T-cell (primary cell): ENCODE data around the gene MYO3A. TPM values are rescaled to one million over a fixed set of nuclear protein-coding genes. Genes with fewer than 3 reads are reported as not detected.

ENCODE experiments used
- ATAC-seq, 4 experiments: fragments of 200-7000 bp in 3 of 4; fragments of 150-1000 bp in 1 of 4; cut with Tn5 transposase; replicated peaks in 1 of 4; 1 replicate in 3 of 4; 2 replicates in 1 of 4; pipeline ENCODE4 v1.10.0; 2021; ENCODE audit warnings: moderate library complexity in 3 of 4, mild to moderate bottlenecking in 2 of 4, moderate number of reproducible peaks in 1 of 4
- CTCF ChIA-PET, 2 donors: fragments of 300-600 bp; sonication (Branson Sonifier 250); formaldehyde crosslinking; loops; one replicate each; lab custom pipeline; 2022; ENCODE audit warnings: antibody characterized with exemption in 2 of 2; lab: Charles Lee
- POLR2A ChIA-PET, 2 donors: fragments of 300-600 bp; sonication (Branson Sonifier 250); formaldehyde crosslinking; loops; one replicate each; lab custom pipeline; 2022; ENCODE audit warnings: antibody characterized with exemption in 2 of 2; lab: Charles Lee
- DNase-seq, 35 experiments: peaks; one replicate each; pipeline versions ENCODE4 v3.0.0 to v3.0.0-alpha.2; 2013 to 2023
- H3K27ac ChIP-seq: one replicate; pipeline ENCODE4 v1.5.1; 2013; ENCODE audit warnings: low read length
- H3K27me3 ChIP-seq, 2 experiments: replicated peaks in 1 of 2; 1 replicate in 1 of 2; 2 replicates in 1 of 2; pipeline versions ENCODE4 v1.6.1 to v1.7.0; 2013; ENCODE audit warnings: low read length in 1 of 2, mixed read lengths in 1 of 2; ENCODE audit not compliant: control insufficient read depth in 2 of 2, insufficient read depth in 2 of 2; ENCODE audit errors: extremely low read depth in 1 of 2
- H3K36me3 ChIP-seq, 2 donors: 1 replicate in 1 of 2; 2 replicates in 1 of 2; pipeline versions ENCODE4 v1.6.1 to v1.7.0; 2013; ENCODE audit warnings: low read length in 1 of 2; ENCODE audit not compliant: control insufficient read depth in 2 of 2, insufficient read depth in 1 of 2; ENCODE audit errors: extremely low read depth in 1 of 2
- H3K4me1 ChIP-seq, 2 experiments: 1 replicate in 1 of 2; 2 replicates in 1 of 2; pipeline versions ENCODE4 v1.6.1 to v1.7.0; 2013; ENCODE audit warnings: low read length in 2 of 2, mixed read lengths in 1 of 2; ENCODE audit not compliant: insufficient read depth in 2 of 2, control insufficient read depth in 1 of 2; ENCODE audit errors: extremely low read depth in 1 of 2
- H3K4me3 ChIP-seq, 2 donors: 1 replicate in 1 of 2; 2 replicates in 1 of 2; pipeline versions ENCODE4 v1.5.1 to v1.7.0; 2013; ENCODE audit warnings: mild to moderate bottlenecking in 2 of 2, low read length in 1 of 2, moderate library complexity in 1 of 2; ENCODE audit not compliant: control insufficient read depth in 1 of 2; ENCODE audit errors: extremely low read depth in 1 of 2
- H3K9me3 ChIP-seq: 2 replicates; pipeline ENCODE4 v1.7.0; 2013
- H3K27ac Mint-ChIP-seq, 2 donors: one replicate each; pipeline ENCODE4 v1.8.0; 2020 to 2021; ENCODE audit warnings: mild to moderate bottlenecking in 2 of 2, mixed read lengths in 2 of 2
- H3K27me3 Mint-ChIP-seq, 2 donors: one replicate each; pipeline ENCODE4 v1.8.0; 2021 to 2022; ENCODE audit warnings: mixed read lengths in 2 of 2
- H3K36me3 Mint-ChIP-seq: one replicate; pipeline ENCODE4 v1.8.0; 2021; ENCODE audit warnings: mixed read lengths
- H3K4me1 Mint-ChIP-seq, 3 donors: one replicate each; pipeline ENCODE4 v1.8.0; 2020 to 2022; ENCODE audit warnings: mixed read lengths in 3 of 3, mild to moderate bottlenecking in 1 of 3
- H3K4me3 Mint-ChIP-seq, 3 donors: one replicate each; pipeline ENCODE4 v1.8.0; 2020 to 2022; ENCODE audit warnings: mild to moderate bottlenecking in 3 of 3, mixed read lengths in 3 of 3, moderate library complexity in 3 of 3
- H3K9me3 Mint-ChIP-seq, 3 donors: one replicate each; pipeline ENCODE4 v1.8.0; 2020 to 2022; ENCODE audit warnings: mixed read lengths in 3 of 3
- WGBS: methylation state at CpG from one replicate; pipeline ENCODE4 v1.1.5; 2013; ENCODE audit warnings: missing lambda C conversion rate; ENCODE audit not compliant: insufficient coverage; 5-methylcytosine and 5-hydroxymethylcytosine counted together
- total RNA-seq, 35 experiments: library from RNA in 6 of 35; stranded (reverse) in 6 of 35; fragments of 120-200 nt in 1 of 35; gene quantifications; one replicate each; pipeline versions ENCODE4 v1.2.1 to v1.2.4 and lab custom pipeline; 2013 to 2026

MYO3A gene
- total RNA-seq, 5 donors from 2014 or later (not counting 1 experiment from before 2014, with no cell fraction given): 0.16 to 0.46 TPM; not detected in 3

GRCh38 chr10:26112532-26112931 lies 178.5 kb downstream of the MYO3A start:
- WGBS: 39% methylated on average over 2 of the region's 3 CpGs

GRCh38 chr10:26138613-26139012 lies 204.6 kb downstream of the MYO3A start:
- Mint-ChIP-seq H3K4me1 (no peaks in the 10 kb centered on the region), H3K27ac (no peak overlapping the region), H3K27me3 (peaks cover 10 to 14% of the 10 kb centered on the region in 2 donors), H3K4me3 (no peak overlapping the region), H3K9me3 (peaks cover 3 to 10% (median 6%) of the 10 kb centered on the region in 3 donors), H3K36me3 (no peaks in the 10 kb centered on the region)
- WGBS: 56% methylated on average over 1 of the region's 3 CpGs
- no peak overlapping the region for H3K4me3 ChIP-seq
- POLR2A ChIA-PET: no interaction called here
- peaks cover 0 to 8% of the 10 kb centered on the region in 2 experiments for H3K27me3 ChIP-seq
- DNase-seq: no peak
- ATAC-seq: no peak
- no peaks in the 10 kb centered on the region for H3K9me3 ChIP-seq
- H3K36me3 ChIP-seq: no peaks in the 10 kb centered on the region
- CTCF ChIA-PET: no interaction called here
- no peaks in the 10 kb centered on the region for H3K4me1 ChIP-seq
- no peak overlapping the region for H3K27ac ChIP-seq

More at GRCh38 chr10:26112532-26112931, 178.5 kb downstream of the MYO3A start:
- Mint-ChIP-seq H3K36me3 (no peaks in the 10 kb centered on the region), H3K27me3 (peaks cover 6 to 21% of the 10 kb centered on the region in 2 donors), H3K4me3 (no peak overlapping the region), H3K4me1 (no peaks in the 10 kb centered on the region), H3K27ac (no peak overlapping the region), H3K9me3 (peaks cover 0 to 3% (median 0%) of the 10 kb centered on the region in 3 donors)
- ATAC-seq (no peak), DNase-seq (no peak)
- Histone ChIP-seq H3K4me1 (no peaks in the 10 kb centered on the region), H3K4me3 (no peak overlapping the region), H3K27me3 (no peaks in the 10 kb centered on the region), H3K36me3 (no peaks in the 10 kb centered on the region), H3K9me3 (no peaks in the 10 kb centered on the region), H3K27ac (no peak overlapping the region)
- ChIA-PET CTCF (no interaction called here), POLR2A (no interaction called here)

GRCh38 chr10:26156019-26156418 lies 222.0 kb downstream of the MYO3A start:
- Mint-ChIP-seq H3K4me1 (no peaks in the 10 kb centered on the region), H3K27me3 (peaks cover 12 to 22% of the 10 kb centered on the region in 2 donors), H3K4me3 (no peak overlapping the region), H3K9me3 (peaks cover 0 to 4% (median 0%) of the 10 kb centered on the region in 3 donors), H3K27ac (no peak overlapping the region), H3K36me3 (no peaks in the 10 kb centered on the region)
- ATAC-seq: no peak
- no peak overlapping the region for H3K27ac ChIP-seq
- H3K4me3 ChIP-seq: no peak overlapping the region
- H3K27me3 ChIP-seq: peaks cover 0 to 2% of the 10 kb centered on the region in 2 experiments
- H3K4me1 ChIP-seq: no peaks in the 10 kb centered on the region
- ChIA-PET POLR2A (no interaction called here), CTCF (no interaction called here)
- H3K36me3 ChIP-seq: no peaks in the 10 kb centered on the region
- DNase-seq: no peak
- no peaks in the 10 kb centered on the region for H3K9me3 ChIP-seq
- 83% methylated on average over 2 of the region's 7 CpGs for WGBS

GRCh38 chr10:26157734-26158133 lies 223.7 kb downstream of the MYO3A start:
- Mint-ChIP-seq H3K9me3 (peaks cover 0 to 3% (median 0%) of the 10 kb centered on the region in 3 donors), H3K4me3 (no peak overlapping the region), H3K27me3 (peaks cover 12 to 17% of the 10 kb centered on the region in 2 donors), H3K27ac (no peak overlapping the region), H3K4me1 (no peaks in the 10 kb centered on the region), H3K36me3 (no peaks in the 10 kb centered on the region)
- H3K36me3 ChIP-seq: no peaks in the 10 kb centered on the region
- no peaks in the 10 kb centered on the region for H3K4me1 ChIP-seq
- no peak for DNase-seq
- no peaks in the 10 kb centered on the region for H3K27me3 ChIP-seq
- H3K27ac ChIP-seq: no peak overlapping the region
- WGBS: 56% methylated on average over 2 of the region's 4 CpGs
- ATAC-seq: no peak
- POLR2A ChIA-PET: interaction anchor here in 1 of 2 donors (0.6 kb wide), 1 partner anchor 8 kb away, joined by 5 read pairs; no protein-coding TSS in a partner anchor
- H3K4me3 ChIP-seq: no peak overlapping the region
- H3K9me3 ChIP-seq: no peaks in the 10 kb centered on the region
- CTCF ChIA-PET: no interaction called here

- H3K27me3 Mint-ChIP-seq: peaks cover 15 to 34% of the 10 kb centered on the region in 2 donors
- ChIA-PET CTCF (no interaction called here), POLR2A (no interaction called here)
- no peaks in the 10 kb centered on the region for H3K36me3 Mint-ChIP-seq
- H3K4me1 ChIP-seq: no peaks in the 10 kb centered on the region
- H3K36me3 ChIP-seq: no peaks in the 10 kb centered on the region
- H3K27ac Mint-ChIP-seq: no peak overlapping the region
- H3K27me3 ChIP-seq: peaks cover 2 to 4% of the 10 kb centered on the region in 2 experiments
- H3K9me3 ChIP-seq: no peaks in the 10 kb centered on the region
- WGBS: 64% methylated on average over 2 of the region's 2 CpGs
- no peak overlapping the region for H3K27ac ChIP-seq
- H3K4me3 Mint-ChIP-seq: no peak overlapping the region
- ATAC-seq: no peak
- H3K4me3 ChIP-seq: no peak overlapping the region
- DNase-seq: no peak
- H3K9me3 Mint-ChIP-seq: no peaks in the 10 kb centered on the region
- no peaks in the 10 kb centered on the region for H3K4me1 Mint-ChIP-seq
Measured at GRCh38 chr10:26169466-26169865, 235.4 kb downstream of the MYO3A start.

GRCh38 chr10:26172131-26172530 lies 238.1 kb downstream of the MYO3A start:
- POLR2A ChIA-PET: no interaction called here
- no peak overlapping the region for H3K4me3 Mint-ChIP-seq
- no peak overlapping the region for H3K4me3 ChIP-seq
- CTCF ChIA-PET: no interaction called here
- H3K9me3 ChIP-seq: no peaks in the 10 kb centered on the region
- H3K27ac Mint-ChIP-seq: no peak overlapping the region
- H3K27me3 ChIP-seq: peaks cover 0 to 4% of the 10 kb centered on the region in 2 experiments
- no peaks in the 10 kb centered on the region for H3K4me1 Mint-ChIP-seq
- DNase-seq: no peak
- no peaks in the 10 kb centered on the region for H3K9me3 Mint-ChIP-seq
- H3K27me3 Mint-ChIP-seq: peaks cover 21 to 36% of the 10 kb centered on the region in 2 donors
- H3K36me3 Mint-ChIP-seq: no peaks in the 10 kb centered on the region
- no peak overlapping the region for H3K27ac ChIP-seq
- 100% methylated on average over 2 of the region's 7 CpGs for WGBS
- H3K4me1 ChIP-seq: no peaks in the 10 kb centered on the region
- ATAC-seq: no peak
- no peaks in the 10 kb centered on the region for H3K36me3 ChIP-seq

- DNase-seq (no peak), ATAC-seq (no peak)
- H3K4me3 ChIP-seq: no peak overlapping the region
- no peaks in the 10 kb centered on the region for H3K4me1 ChIP-seq
- Mint-ChIP-seq H3K9me3 (no peaks in the 10 kb centered on the region), H3K27me3 (peaks cover 27 to 35% of the 10 kb centered on the region in 2 donors), H3K27ac (no peak overlapping the region), H3K4me3 (no peak overlapping the region), H3K36me3 (no peaks in the 10 kb centered on the region), H3K4me1 (no peaks in the 10 kb centered on the region)
- no peaks in the 10 kb centered on the region for H3K36me3 ChIP-seq
- ChIA-PET POLR2A (no interaction called here), CTCF (no interaction called here)
- peaks cover 0 to 8% of the 10 kb centered on the region in 2 experiments for H3K27me3 ChIP-seq
- H3K27ac ChIP-seq: no peak overlapping the region
- no CpG with 5 or more reads among the region's 2 CpGs for WGBS
- H3K9me3 ChIP-seq: no peaks in the 10 kb centered on the region
Measured at GRCh38 chr10:26173837-26174236, 239.8 kb downstream of the MYO3A start.
